ENCODE results near the gene DAP.

- no peak for TF ChIP-seq CTCF (IDR thresholded peaks at IDR 0.05)
- TF ChIP-seq POLR2A (IDR thresholded peaks at IDR 0.05): no peak
These were observed 14.6 kb upstream of the DAP start for GRCh38 chr5:10775646-10776045.

All from thyroid gland (tissue), 4 donors.